A204.1 (cell line): ENCODE measurements around the gene RTP3.
"Not testable (repeated sequence)": the region's sequence is repeated elsewhere in the genome, so short reads cannot be mapped to it uniquely, and the experiment has no call there.

Experiments
- FAIRE-seq: peaks from 2 replicates; lab custom pipeline; 2012; peaks lifted over from hg19 to GRCh38; lab: Jason Lieb, UNC

The RTP3 gene

GRCh38 chr3:46548611-46549010 is 50.8 kb downstream of the RTP3 start:
- not testable (repeated sequence) for FAIRE-seq

GRCh38 chr3:46549408-46549904 is 51.7 kb downstream of the RTP3 start:
- no peak for FAIRE-seq

DNA sequence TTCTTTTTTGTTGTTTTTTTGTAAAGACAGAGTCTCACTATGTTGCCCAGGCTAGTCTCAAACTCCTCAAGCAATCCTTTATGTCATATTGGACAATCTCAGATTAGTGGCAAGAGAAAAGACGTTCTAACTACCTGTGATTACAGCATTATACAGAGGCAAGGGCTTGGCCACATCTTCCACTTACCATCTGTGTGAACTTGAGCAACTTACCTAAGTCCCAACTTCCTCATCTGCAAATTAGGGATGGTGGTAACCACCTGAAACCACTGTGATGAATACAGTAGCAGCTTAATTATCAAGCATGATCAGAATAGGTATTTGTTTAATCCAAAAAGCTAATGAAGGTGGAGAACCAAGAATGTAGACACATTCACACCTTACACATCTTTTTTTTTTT is 52.2 kb downstream of the RTP3 start:
- no peak for FAIRE-seq
